Measurements from ENCODE around the gene CPN2. TPM values are rescaled to one million over a fixed set of nuclear protein-coding genes. Genes with fewer than 3 reads are reported as not detected.

CPN2 gene
- total RNA-seq, 1 experiment from 2014 or later = not detected

DNA sequence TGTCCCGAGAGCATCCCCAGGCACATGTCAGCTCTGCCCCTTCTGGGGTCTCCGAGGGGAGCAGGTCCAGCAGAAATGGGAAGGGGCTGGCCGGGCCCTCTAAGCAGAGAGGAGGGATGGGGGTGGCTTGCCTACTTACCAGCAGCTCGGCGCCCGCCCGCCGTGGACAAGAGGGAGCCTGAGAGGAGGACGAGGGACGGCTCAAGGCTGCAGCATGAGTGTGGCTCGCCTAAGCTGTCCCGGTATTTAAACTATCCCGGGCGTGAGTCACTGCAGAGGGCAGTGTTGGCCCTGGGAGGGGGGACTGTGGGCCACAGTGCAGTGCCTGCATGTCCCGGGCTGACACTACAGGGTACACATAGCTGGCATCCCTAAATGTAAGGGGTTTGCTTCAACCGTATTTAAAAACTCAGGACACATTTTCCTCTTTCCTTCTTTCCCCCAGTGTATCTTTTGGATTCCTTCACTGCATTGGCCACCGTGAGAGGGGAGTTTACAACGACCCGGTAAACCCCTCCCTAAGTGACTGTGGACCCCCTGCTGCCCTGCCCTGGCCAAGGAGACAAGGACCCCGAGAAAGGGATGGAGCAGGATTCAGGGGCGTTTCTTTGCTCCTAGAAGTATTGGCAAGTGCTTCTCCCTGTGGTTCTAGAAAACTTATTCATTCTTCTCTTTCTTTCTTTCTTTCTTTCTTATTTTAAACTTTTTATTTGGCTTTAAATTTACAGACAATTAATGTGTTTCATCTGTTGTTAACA, 18.6 kb upstream of the CPN2 start, which contains the start of gene LRRC15:
Gene LRRC15, minus strand, starts transcription at position 222 of the 758 bp plus-strand sequence. CDS start 8,700 bp downstream, outside the sequence.
- peak; percentile 71 for DNase-seq
- Mint-ChIP-seq H3K9me3 (ENCODE audit: low read depth, unreplicated experiment) (no peaks in the 10 kb centered on the region), H3K4me1 (ENCODE audit: low read depth, unreplicated experiment) (peaks cover 12% of the 10 kb centered on the region), H3K4me3 (ENCODE audit: low read depth, unreplicated experiment) (no peak within 1 kb of the TSS), H3K36me3 (ENCODE audit: insufficient read depth, unreplicated experiment) (no peaks in the 10 kb centered on the region), H3K27me3 (ENCODE audit: unreplicated experiment) (peaks cover 94% of the 10 kb centered on the region), H3K27ac (ENCODE audit: unreplicated experiment) (no peak within 1 kb of the TSS)
- intact Hi-C loops (cut with micrococcal nuclease; ENCODE audit: unreplicated experiment) = no loop called here
- TF ChIP-seq, protein P1, sequence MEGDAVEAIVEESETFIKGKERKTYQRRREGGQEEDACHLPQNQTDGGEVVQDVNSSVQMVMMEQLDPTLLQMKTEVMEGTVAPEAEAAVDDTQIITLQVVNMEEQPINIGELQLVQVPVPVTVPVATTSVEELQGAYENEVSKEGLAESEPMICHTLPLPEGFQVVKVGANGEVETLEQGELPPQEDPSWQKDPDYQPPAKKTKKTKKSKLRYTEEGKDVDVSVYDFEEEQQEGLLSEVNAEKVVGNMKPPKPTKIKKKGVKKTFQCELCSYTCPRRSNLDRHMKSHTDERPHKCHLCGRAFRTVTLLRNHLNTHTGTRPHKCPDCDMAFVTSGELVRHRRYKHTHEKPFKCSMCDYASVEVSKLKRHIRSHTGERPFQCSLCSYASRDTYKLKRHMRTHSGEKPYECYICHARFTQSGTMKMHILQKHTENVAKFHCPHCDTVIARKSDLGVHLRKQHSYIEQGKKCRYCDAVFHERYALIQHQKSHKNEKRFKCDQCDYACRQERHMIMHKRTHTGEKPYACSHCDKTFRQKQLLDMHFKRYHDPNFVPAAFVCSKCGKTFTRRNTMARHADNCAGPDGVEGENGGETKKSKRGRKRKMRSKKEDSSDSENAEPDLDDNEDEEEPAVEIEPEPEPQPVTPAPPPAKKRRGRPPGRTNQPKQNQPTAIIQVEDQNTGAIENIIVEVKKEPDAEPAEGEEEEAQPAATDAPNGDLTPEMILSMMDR (IDR thresholded peaks at IDR 0.05; ENCODE audit: unreplicated experiment) = no peak
- no TSS peak for BruUV-seq (replicated peaks)
- CTCF ChIA-PET = interaction anchor here (0.6 to 1.6 kb wide), 4 partner anchors 11 to 264 kb away, joined by 3 to 7 read pairs (median 4); partner anchors contain the start of gene TMEM44

DNA sequence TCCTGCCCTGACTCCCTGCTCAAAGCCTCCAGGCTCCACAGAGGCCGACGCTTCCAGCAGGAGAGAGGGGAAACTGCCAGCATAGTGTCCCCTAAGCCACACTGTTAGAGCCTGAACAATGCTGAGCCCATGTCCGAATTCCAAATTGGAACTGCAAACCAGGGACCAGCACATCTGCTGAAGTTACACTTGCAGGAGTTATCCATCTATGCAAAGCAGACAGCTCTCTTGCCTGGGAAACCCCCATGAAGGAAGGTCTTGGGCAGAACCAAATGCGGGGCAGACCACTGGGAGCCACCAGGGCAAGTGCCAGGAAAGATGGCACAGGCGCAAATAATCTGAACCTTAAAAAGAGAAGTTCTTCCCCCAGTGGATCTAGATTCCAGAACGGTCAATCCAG, 17.8 kb upstream of the CPN2 start:
- TF ChIP-seq, protein P1 (IDR thresholded peaks at IDR 0.05; ENCODE audit: unreplicated experiment) = no peak
- Mint-ChIP-seq H3K4me3 (ENCODE audit: low read depth, unreplicated experiment) (no peak overlapping the region), H3K4me1 (ENCODE audit: low read depth, unreplicated experiment) (peaks cover 12% of the 10 kb centered on the region), H3K9me3 (ENCODE audit: low read depth, unreplicated experiment) (no peaks in the 10 kb centered on the region), H3K27me3 (ENCODE audit: unreplicated experiment) (peaks cover 91% of the 10 kb centered on the region), H3K36me3 (ENCODE audit: insufficient read depth, unreplicated experiment) (no peaks in the 10 kb centered on the region), H3K27ac (ENCODE audit: unreplicated experiment) (no peak overlapping the region)
- no TSS peak for BruUV-seq (replicated peaks)
- no peak for DNase-seq
- intact Hi-C loops (cut with micrococcal nuclease; ENCODE audit: unreplicated experiment) = no loop called here
- CTCF ChIA-PET = interaction anchor here (1.2 to 1.6 kb wide), 2 partner anchors 26 to 265 kb away, joined by 3 to 7 read pairs; partner anchors contain the start of gene TMEM44

DNA sequence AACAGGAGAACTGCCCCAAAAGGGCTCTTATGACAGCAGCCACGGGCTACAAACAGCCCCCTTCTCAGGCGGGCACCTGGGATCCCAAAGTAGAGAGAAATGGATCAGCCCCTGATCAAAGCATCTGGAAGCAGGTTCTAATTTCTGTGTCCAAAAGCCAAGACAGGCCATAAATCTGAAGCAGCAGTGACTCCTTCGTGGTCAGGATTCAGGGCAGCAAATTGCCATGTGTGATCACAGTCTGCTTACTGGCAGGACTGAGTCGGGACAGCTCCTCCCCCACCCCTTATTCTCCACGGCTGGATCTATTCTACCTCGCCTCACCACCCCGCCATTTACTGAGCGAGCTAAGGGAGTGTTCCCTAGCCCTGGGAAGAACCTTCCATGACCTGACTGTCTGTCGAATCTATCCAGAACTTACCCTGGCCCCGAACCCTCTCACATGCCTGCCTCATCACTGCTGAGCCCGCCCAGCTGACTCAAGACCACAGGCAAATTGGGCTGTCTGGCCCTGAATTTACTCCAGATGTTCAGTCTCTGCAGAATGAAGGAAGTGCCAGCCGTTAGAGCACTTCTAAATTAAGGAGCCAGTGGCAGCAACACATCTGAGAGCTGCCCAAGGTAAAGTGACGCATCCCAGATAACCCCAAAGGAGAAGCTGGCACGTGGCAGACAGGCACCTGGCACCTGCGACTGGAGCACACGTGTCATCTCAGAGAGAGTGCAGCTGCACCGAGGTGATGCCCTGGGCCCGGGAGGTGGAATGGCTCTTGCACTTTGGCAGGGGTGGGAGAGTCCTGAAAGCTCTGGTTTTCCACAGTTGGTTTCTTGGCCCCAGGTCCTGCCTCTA, 17.1 kb upstream of the CPN2 start:
- TF ChIP-seq, protein P1 (IDR thresholded peaks at IDR 0.05; ENCODE audit: unreplicated experiment) = no peak
- no peak for DNase-seq
- intact Hi-C loops (cut with micrococcal nuclease; ENCODE audit: unreplicated experiment) = no loop called here
- no TSS peak for BruUV-seq (replicated peaks)
- H3K4me3 Mint-ChIP-seq (ENCODE audit: low read depth, unreplicated experiment) = no peak overlapping the region
- peaks cover 91% of the 10 kb centered on the region for H3K27me3 Mint-ChIP-seq (ENCODE audit: unreplicated experiment)
- H3K9me3 Mint-ChIP-seq (ENCODE audit: low read depth, unreplicated experiment) = no peaks in the 10 kb centered on the region
- H3K4me1 Mint-ChIP-seq (ENCODE audit: low read depth, unreplicated experiment) = peaks cover 12% of the 10 kb centered on the region
- no peak overlapping the region for H3K27ac Mint-ChIP-seq (ENCODE audit: unreplicated experiment)
- no peaks in the 10 kb centered on the region for H3K36me3 Mint-ChIP-seq (ENCODE audit: insufficient read depth, unreplicated experiment)
- CTCF ChIA-PET = interaction anchor here (1.6 kb wide), 1 partner anchor 27 kb away, joined by 7 read pairs; no protein-coding TSS in a partner anchor

DNA sequence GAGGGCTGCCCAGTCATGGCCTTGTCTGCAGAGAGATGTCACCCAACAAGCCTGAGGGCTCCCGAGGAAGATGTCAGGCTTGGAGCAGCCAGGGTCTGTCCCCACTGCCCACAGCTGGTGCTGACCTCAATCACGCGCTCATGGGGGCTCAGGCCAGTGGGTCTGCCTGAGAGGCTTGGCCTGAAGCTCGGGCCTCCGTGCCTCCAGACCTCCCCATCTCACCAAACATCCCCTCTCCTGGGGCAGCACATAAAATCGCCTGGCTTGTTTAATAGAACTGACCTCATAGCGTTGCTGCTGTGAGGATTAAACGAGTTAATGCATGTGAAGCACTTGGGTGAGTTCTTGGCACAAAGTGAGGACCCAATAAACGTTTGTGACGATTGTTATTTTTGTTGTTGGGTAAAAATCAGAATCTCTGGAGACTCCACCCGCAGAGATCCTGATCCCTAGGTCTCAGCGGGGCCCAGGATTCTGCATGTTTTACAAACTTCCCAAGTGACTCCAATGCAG, 14.9 kb upstream of the CPN2 start:
- Mint-ChIP-seq H3K27me3 (ENCODE audit: unreplicated experiment) (peaks cover 94% of the 10 kb centered on the region), H3K4me1 (ENCODE audit: low read depth, unreplicated experiment) (peaks cover 12% of the 10 kb centered on the region), H3K4me3 (ENCODE audit: low read depth, unreplicated experiment) (no peak overlapping the region), H3K27ac (ENCODE audit: unreplicated experiment) (no peak overlapping the region), H3K9me3 (ENCODE audit: low read depth, unreplicated experiment) (no peaks in the 10 kb centered on the region), H3K36me3 (ENCODE audit: insufficient read depth, unreplicated experiment) (no peaks in the 10 kb centered on the region)
- intact Hi-C loops (cut with micrococcal nuclease; ENCODE audit: unreplicated experiment) = no loop called here
- BruUV-seq (replicated peaks) = no TSS peak
- CTCF ChIA-PET = no interaction called here
- TF ChIP-seq, protein P1 (IDR thresholded peaks at IDR 0.05; ENCODE audit: unreplicated experiment) = no peak
- no peak for DNase-seq

Data from Calu3 (cell line).